ENCODE measurements around the gene NFE2. TPM values are rescaled to one million over a fixed set of nuclear protein-coding genes. Genes with fewer than 3 reads are reported as not detected.

The NFE2 gene
- total RNA-seq, 1 experiment from 2014 or later = 2.4 TPM

- no peak for TF ChIP-seq FOXP4 (CRISPR knock-in tag; IDR thresholded peaks at IDR 0.05)
- TF ChIP-seq NR1H2 (CRISPR knock-in tag; IDR thresholded peaks at IDR 0.05) = no peak
- TF ChIP-seq ZNF121 (CRISPR knock-in tag; IDR thresholded peaks at IDR 0.05) = no peak
- TF ChIP-seq NFATC4 (CRISPR knock-in tag; IDR thresholded peaks at IDR 0.05) = no peak
- no peak for TF ChIP-seq ZBTB21 (CRISPR knock-in tag; IDR thresholded peaks at IDR 0.05; ENCODE audit: borderline replicate concordance)
Measured at GRCh38 chr12:54298904-54299303, 1.9 kb downstream of the NFE2 start (continued).

- Mint-ChIP-seq H3K9me3 (no peaks in the 10 kb centered on the region), H3K4me3 (no peak overlapping the region), H3K36me3 (no peaks in the 10 kb centered on the region), H3K4me1 (peaks cover 24% of the 10 kb centered on the region), H3K27me3 (ENCODE audit: low read depth) (peaks cover 15% of the 10 kb centered on the region), H3K27ac (no peak overlapping the region)
- POLR2A ChIA-PET = interaction anchor here (0.7 kb wide), 1 partner anchor 10 kb away, joined by 7 read pairs; no protein-coding TSS in a partner anchor
- no peak for TF ChIP-seq SOX15 (CRISPR knock-in tag; IDR thresholded peaks at IDR 0.05)
- TF ChIP-seq, protein P1, sequence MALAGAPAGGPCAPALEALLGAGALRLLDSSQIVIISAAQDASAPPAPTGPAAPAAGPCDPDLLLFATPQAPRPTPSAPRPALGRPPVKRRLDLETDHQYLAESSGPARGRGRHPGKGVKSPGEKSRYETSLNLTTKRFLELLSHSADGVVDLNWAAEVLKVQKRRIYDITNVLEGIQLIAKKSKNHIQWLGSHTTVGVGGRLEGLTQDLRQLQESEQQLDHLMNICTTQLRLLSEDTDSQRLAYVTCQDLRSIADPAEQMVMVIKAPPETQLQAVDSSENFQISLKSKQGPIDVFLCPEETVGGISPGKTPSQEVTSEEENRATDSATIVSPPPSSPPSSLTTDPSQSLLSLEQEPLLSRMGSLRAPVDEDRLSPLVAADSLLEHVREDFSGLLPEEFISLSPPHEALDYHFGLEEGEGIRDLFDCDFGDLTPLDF (CRISPR knock-in tag; IDR thresholded peaks at IDR 0.05) = no peak
- TF ChIP-seq, protein P2, sequence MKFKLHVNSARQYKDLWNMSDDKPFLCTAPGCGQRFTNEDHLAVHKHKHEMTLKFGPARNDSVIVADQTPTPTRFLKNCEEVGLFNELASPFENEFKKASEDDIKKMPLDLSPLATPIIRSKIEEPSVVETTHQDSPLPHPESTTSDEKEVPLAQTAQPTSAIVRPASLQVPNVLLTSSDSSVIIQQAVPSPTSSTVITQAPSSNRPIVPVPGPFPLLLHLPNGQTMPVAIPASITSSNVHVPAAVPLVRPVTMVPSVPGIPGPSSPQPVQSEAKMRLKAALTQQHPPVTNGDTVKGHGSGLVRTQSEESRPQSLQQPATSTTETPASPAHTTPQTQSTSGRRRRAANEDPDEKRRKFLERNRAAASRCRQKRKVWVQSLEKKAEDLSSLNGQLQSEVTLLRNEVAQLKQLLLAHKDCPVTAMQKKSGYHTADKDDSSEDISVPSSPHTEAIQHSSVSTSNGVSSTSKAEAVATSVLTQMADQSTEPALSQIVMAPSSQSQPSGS (CRISPR knock-in tag; IDR thresholded peaks at IDR 0.05; ENCODE audit: borderline replicate concordance, low read depth) = no peak
- no peak for TF ChIP-seq CREM (CRISPR knock-in tag; IDR thresholded peaks at IDR 0.05)
- no peak for TF ChIP-seq NR1H2 (CRISPR knock-in tag; IDR thresholded peaks at IDR 0.05)
- TF ChIP-seq TP53 (CRISPR knock-in tag; IDR thresholded peaks at IDR 0.05) = no peak
- no peak for TF ChIP-seq TCF7 (CRISPR knock-in tag; IDR thresholded peaks at IDR 0.05; ENCODE audit: low read depth)
- TF ChIP-seq, protein P3, sequence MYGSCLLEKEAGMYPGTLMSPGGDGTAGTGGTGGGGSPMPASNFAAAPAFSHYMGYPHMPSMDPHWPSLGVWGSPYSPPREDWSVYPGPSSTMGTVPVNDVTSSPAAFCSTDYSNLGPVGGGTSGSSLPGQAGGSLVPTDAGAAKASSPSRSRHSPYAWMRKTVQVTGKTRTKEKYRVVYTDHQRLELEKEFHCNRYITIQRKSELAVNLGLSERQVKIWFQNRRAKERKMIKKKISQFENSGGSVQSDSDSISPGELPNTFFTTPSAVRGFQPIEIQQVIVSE (CRISPR knock-in tag; IDR thresholded peaks at IDR 0.05; ENCODE audit: borderline replicate concordance) = no peak
- TF ChIP-seq ATF6 (CRISPR knock-in tag; IDR thresholded peaks at IDR 0.05) = no peak
- TF ChIP-seq GRHL2 (CRISPR knock-in tag; IDR thresholded peaks at IDR 0.05; ENCODE audit: insufficient replicate concordance, severe bottlenecking) = no peak
- no peak for TF ChIP-seq ERG (CRISPR knock-in tag; IDR thresholded peaks at IDR 0.05)
- DNase-seq (ENCODE audit: low spot score) = no peak
- CTCF ChIA-PET = interaction anchor here (0.6 to 9.8 kb wide), 6 partner anchors 11 to 83 kb away, joined by 3 to 130 read pairs (median 4); partner anchors contain the start of gene COPZ1
- no peak for ATAC-seq
Measured at GRCh38 chr12:54296393-54297099, 4.3 kb downstream of the NFE2 start.
